HG02938 (cell line): ENCODE results near the gene AGMO.

Source experiments
- ATAC-seq: cut with Tn5 transposase; IDR thresholded peaks from one replicate; pipeline ENCODE4 v1.9.1; 2021; ENCODE audit warnings: mild to moderate bottlenecking, moderate library complexity; ENCODE audit not compliant: unreplicated experiment

Gene AGMO

GRCh38 chr7:15252181-15252580 is 309.6 kb downstream of the AGMO start:
- no peak for ATAC-seq

- no peak for ATAC-seq
These were observed 313.3 kb downstream of the AGMO start for GRCh38 chr7:15248514-15248913.

- ATAC-seq: no peak
These were observed 316.0 kb downstream of the AGMO start for GRCh38 chr7:15245831-15246230.

GRCh38 chr7:15239801-15240200 is 322.0 kb downstream of the AGMO start:
- no peak for ATAC-seq

- ATAC-seq: no peak
These were observed 324.9 kb downstream of the AGMO start for GRCh38 chr7:15236952-15237351.

GRCh38 chr7:15234431-15234830 is 327.4 kb downstream of the AGMO start:
- no peak for ATAC-seq

GRCh38 chr7:15228831-15229230 is 333.0 kb downstream of the AGMO start:
- ATAC-seq: no peak

GRCh38 chr7:15225981-15226380 is 335.8 kb downstream of the AGMO start:
- no peak for ATAC-seq

- ATAC-seq: no peak
These were observed 342.1 kb downstream of the AGMO start for GRCh38 chr7:15219758-15220157.

- ATAC-seq: no peak
These were observed 343.6 kb downstream of the AGMO start for GRCh38 chr7:15218261-15218660.

GRCh38 chr7:15215616-15216015 is 346.2 kb downstream of the AGMO start:
- ATAC-seq: no peak

- ATAC-seq: no peak
These were observed 346.8 kb downstream of the AGMO start for GRCh38 chr7:15214976-15215375.

GRCh38 chr7:15213093-15213492 is 348.7 kb downstream of the AGMO start:
- ATAC-seq: no peak

- ATAC-seq: no peak
These were observed 352.4 kb downstream of the AGMO start for GRCh38 chr7:15209429-15209828.

- ATAC-seq: no peak
These were observed 357.4 kb downstream of the AGMO start for GRCh38 chr7:15204421-15204820.

- no peak for ATAC-seq
These were observed 362.3 kb downstream of the AGMO start for GRCh38 chr7:15199482-15199881.

GRCh38 chr7:15197042-15197977 is 364.5 kb downstream of the AGMO start:
- ATAC-seq: no peak

GRCh38 chr7:15178065-15178464 is 383.8 kb downstream of the AGMO start:
- no peak for ATAC-seq

- ATAC-seq: no peak
These were observed 385.7 kb downstream of the AGMO start for GRCh38 chr7:15176089-15176488.

GRCh38 chr7:15175152-15175551 is 386.7 kb downstream of the AGMO start:
- no peak for ATAC-seq

GRCh38 chr7:15174485-15174884 is 387.3 kb downstream of the AGMO start:
- ATAC-seq: no peak

- ATAC-seq: no peak
These were observed 393.3 kb downstream of the AGMO start for GRCh38 chr7:15168489-15168888.

GRCh38 chr7:15167912-15168311 is 393.9 kb downstream of the AGMO start:
- ATAC-seq: no peak
